Muscle of leg (tissue), 11 donors: ENCODE measurements around the gene SERPINA3. TPM values are rescaled to one million over a fixed set of nuclear protein-coding genes. Genes with fewer than 3 reads are reported as not detected.

ENCODE experiments used
- DNase-seq: peaks from one replicate; pipeline ENCODE4 v3.0.0; 2013
- H3K27ac ChIP-seq: one replicate; pipeline ENCODE4 v1.5.1; 2013; ENCODE audit warnings: mild to moderate bottlenecking, low read length, control low read depth
- H3K27me3 ChIP-seq: one replicate; pipeline ENCODE4 v1.6.1; 2013; ENCODE audit warnings: low read length; ENCODE audit not compliant: control insufficient read depth, insufficient read depth
- H3K36me3 ChIP-seq: one replicate; pipeline ENCODE4 v1.6.1; 2013; ENCODE audit warnings: low read length; ENCODE audit not compliant: control insufficient read depth, insufficient read depth
- H3K4me1 ChIP-seq: one replicate; pipeline ENCODE4 v1.6.1; 2013; ENCODE audit warnings: low read length; ENCODE audit not compliant: control insufficient read depth, insufficient read depth
- H3K4me3 ChIP-seq: one replicate; pipeline ENCODE4 v1.5.1; 2013; ENCODE audit warnings: low read length, control low read depth
- H3K9me3 ChIP-seq: replicated peaks from 2 replicates; pipeline ENCODE4 v1.6.1; 2013; ENCODE audit warnings: low read depth, low read length; ENCODE audit not compliant: control insufficient read depth
- WGBS: methylation state at CpG from one replicate; pipeline ENCODE4 v1.1.5; 2013; ENCODE audit warnings: missing lambda C conversion rate; ENCODE audit not compliant: insufficient coverage; 5-methylcytosine and 5-hydroxymethylcytosine counted together
- polyA plus RNA-seq, 8 donors: library from polyadenylated mRNA; unstranded; fragments of 120-200 nt; gene quantifications; one replicate each; pipeline versions ENCODE4 v1.2.1 to v1.2.3, GENCODE V29; 2013; ENCODE audit warnings: inconsistent platforms in 1 of 8, low replicate concordance in 1 of 8; ENCODE audit not compliant: insufficient read length in 8 of 8, insufficient read depth in 1 of 8
- total RNA-seq: library from RNA; stranded (reverse); fragments of 120-200 nt; gene quantifications from one replicate; pipeline ENCODE4 v1.2.4, GENCODE V29; 2013

SERPINA3 gene
- total and polyA plus RNA-seq, 9 donors: 0.09 to 0.32 (median 0.18) TPM; not detected in 4

DNA sequence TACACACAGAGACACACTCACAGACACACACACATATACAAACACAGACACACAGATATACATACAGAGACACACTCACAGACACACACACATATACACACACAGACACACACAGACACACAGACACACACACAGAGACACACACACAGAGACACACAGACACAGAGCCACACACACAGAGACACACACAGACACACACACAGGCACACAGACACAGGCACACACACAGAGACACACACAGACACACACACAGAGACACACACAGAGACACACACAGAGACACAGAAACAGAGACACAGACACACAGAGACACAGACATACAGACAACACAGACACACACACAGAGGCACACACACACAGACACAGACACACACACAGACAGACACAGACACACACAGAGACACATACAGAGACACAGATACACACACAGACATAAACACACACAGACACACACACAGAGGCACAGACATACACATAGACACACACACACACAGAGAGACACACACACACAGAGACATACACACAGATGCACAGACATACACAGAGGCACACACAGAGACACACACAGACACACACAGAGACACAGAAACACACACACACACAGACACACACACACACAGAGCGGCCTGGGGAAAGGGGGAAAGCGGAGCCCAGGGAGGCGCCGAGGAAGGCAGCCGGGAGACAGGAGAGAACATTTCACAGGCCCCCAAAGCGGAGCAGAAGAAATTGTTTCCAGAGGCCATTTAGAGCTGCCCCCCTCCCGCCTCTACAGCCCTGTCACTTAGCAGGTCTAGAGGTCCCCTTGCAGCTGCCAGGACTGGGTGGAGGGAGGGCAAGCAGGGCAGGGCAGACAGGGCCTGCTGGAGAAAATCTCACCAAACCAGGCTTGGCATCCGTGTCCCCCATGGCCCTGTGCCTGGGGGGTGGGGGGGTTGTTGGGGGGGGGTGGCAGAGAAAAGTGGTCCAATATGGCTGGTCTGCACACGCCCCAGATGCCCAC lies 38.9 kb downstream of the SERPINA3 start:
- H3K4me1 ChIP-seq: no peaks in the 10 kb centered on the region
- no peak for DNase-seq
- no peak overlapping the region for H3K27ac ChIP-seq
- no peaks in the 10 kb centered on the region for H3K27me3 ChIP-seq
- H3K4me3 ChIP-seq: no peak overlapping the region
- H3K36me3 ChIP-seq: no peaks in the 10 kb centered on the region
- peaks cover 8% of the 10 kb centered on the region for H3K9me3 ChIP-seq
- 57% methylated on average over 1 of the region's 9 CpGs for WGBS

DNA sequence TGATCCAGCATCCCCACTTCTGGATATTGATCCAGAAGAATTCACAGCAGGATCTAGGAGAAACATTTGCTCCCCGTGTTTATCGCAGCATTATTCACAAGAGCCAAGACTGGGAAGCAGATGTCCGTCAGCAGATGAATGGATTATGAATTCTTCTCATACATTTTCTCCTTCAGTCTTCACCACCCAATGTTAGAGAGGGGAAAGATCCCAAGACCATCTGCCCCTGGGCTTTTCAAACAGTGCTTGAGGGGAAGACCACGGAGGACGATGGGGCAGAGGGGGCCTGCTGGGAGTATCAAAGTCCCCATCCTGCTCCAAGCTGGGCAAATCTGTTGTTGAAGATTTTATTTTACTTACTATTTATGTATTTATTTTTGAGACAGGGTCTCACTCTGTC lies 41.1 kb downstream of the SERPINA3 start:
- Histone ChIP-seq H3K9me3 (peaks cover 8% of the 10 kb centered on the region), H3K27ac (no peak overlapping the region), H3K27me3 (no peaks in the 10 kb centered on the region), H3K4me3 (no peak overlapping the region), H3K36me3 (no peaks in the 10 kb centered on the region), H3K4me1 (no peaks in the 10 kb centered on the region)
- no peak for DNase-seq
- no CpG with 5 or more reads among the region's 5 CpGs for WGBS

- no peaks in the 10 kb centered on the region for H3K36me3 ChIP-seq
- no peaks in the 10 kb centered on the region for H3K4me1 ChIP-seq
- 50% methylated on average over 6 of the region's 13 CpGs for WGBS
- no peak overlapping the region for H3K27ac ChIP-seq
- H3K27me3 ChIP-seq: no peaks in the 10 kb centered on the region
- H3K4me3 ChIP-seq: no peak overlapping the region
- no peak for DNase-seq
- peaks cover 2% of the 10 kb centered on the region for H3K9me3 ChIP-seq
Measured at GRCh38 chr14:94654071-94654861, 42.1 kb downstream of the SERPINA3 start.

- no CpG with 5 or more reads among the region's 11 CpGs for WGBS
- Histone ChIP-seq H3K4me3 (no peak overlapping the region), H3K9me3 (no peaks in the 10 kb centered on the region), H3K27ac (no peak overlapping the region), H3K4me1 (no peaks in the 10 kb centered on the region), H3K27me3 (no peaks in the 10 kb centered on the region), H3K36me3 (no peaks in the 10 kb centered on the region)
- peak; percentile 38 for DNase-seq
Measured at GRCh38 chr14:94655169-94655710, 43.0 kb downstream of the SERPINA3 start.

DNA sequence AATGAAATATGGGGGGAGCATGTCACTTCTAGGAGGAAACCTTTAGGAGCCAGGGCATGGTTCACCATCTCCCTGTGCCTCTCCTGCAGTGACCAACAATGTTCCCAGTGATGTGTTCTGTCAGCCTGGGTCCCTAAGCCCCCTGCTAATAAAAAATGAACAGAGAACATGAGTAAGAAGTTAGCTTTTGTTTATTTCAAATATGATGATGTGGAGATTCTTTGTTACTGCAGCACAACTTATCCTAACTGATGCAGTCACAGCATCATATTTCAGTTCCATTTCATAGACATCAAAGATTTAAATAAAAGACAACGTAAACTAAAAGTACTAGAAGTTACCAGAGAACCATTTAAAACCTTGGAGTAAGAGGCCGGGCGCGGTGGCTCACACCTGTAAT lies 43.9 kb downstream of the SERPINA3 start:
- H3K27ac ChIP-seq: no peak overlapping the region
- WGBS: 100% methylated on average over 3 of the region's 4 CpGs
- H3K4me3 ChIP-seq: no peak overlapping the region
- H3K27me3 ChIP-seq: no peaks in the 10 kb centered on the region
- no peaks in the 10 kb centered on the region for H3K4me1 ChIP-seq
- no peak for DNase-seq
- H3K36me3 ChIP-seq: no peaks in the 10 kb centered on the region
- no peaks in the 10 kb centered on the region for H3K9me3 ChIP-seq

- H3K36me3 ChIP-seq: no peaks in the 10 kb centered on the region
- H3K4me1 ChIP-seq: no peaks in the 10 kb centered on the region
- no peaks in the 10 kb centered on the region for H3K9me3 ChIP-seq
- WGBS: no CpG with 5 or more reads among the region's 1 CpG
- no peak overlapping the region for H3K4me3 ChIP-seq
- peaks cover 2% of the 10 kb centered on the region for H3K27me3 ChIP-seq
- DNase-seq: no peak
- H3K27ac ChIP-seq: no peak overlapping the region
Measured at GRCh38 chr14:94659256-94659655, 47.1 kb downstream of the SERPINA3 start.

GRCh38 chr14:94659901-94660300 lies 47.7 kb downstream of the SERPINA3 start:
- no CpG with 5 or more reads among the region's 2 CpGs for WGBS
- Histone ChIP-seq H3K4me3 (no peak overlapping the region), H3K27ac (no peak overlapping the region), H3K27me3 (peaks cover 2% of the 10 kb centered on the region), H3K36me3 (no peaks in the 10 kb centered on the region), H3K9me3 (no peaks in the 10 kb centered on the region), H3K4me1 (no peaks in the 10 kb centered on the region)
- no peak for DNase-seq

DNA sequence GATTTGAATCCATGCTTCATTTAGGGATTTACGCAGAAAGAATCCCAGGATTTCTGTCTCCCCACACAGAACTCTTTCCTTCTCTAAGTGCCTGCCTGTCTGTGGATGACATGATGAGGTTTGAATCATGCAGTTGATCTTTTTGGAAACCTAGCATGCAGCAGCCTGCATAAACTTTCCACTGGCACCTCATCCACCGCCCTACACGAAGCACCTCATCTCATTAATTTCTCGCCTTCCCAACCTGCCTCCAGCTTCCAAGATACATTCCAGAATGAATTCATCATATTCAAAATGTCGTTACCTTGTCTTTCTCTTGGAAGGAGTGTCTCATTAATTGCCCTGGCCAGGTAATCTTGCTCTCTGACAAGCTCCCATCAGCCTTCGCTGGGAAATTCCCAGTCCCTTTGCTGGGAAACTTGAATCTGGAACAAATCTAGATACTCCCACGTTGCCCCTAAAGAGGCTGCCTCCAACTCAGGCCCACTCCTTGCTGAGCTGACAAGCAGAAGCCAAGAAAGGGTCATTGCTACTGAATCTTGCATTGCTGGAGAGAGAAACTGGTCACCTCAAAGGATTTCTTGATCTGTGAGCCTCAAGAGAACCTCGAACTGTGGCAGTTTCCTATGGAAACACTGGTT lies 48.2 kb downstream of the SERPINA3 start:
- WGBS: 51% methylated on average over 5 of the region's 8 CpGs
- peak; percentile 51 for DNase-seq
- no peak overlapping the region for H3K27ac ChIP-seq
- H3K27me3 ChIP-seq: peaks cover 2% of the 10 kb centered on the region
- H3K4me1 ChIP-seq: no peaks in the 10 kb centered on the region
- no peak overlapping the region for H3K4me3 ChIP-seq
- H3K36me3 ChIP-seq: no peaks in the 10 kb centered on the region
- no peaks in the 10 kb centered on the region for H3K9me3 ChIP-seq

DNA sequence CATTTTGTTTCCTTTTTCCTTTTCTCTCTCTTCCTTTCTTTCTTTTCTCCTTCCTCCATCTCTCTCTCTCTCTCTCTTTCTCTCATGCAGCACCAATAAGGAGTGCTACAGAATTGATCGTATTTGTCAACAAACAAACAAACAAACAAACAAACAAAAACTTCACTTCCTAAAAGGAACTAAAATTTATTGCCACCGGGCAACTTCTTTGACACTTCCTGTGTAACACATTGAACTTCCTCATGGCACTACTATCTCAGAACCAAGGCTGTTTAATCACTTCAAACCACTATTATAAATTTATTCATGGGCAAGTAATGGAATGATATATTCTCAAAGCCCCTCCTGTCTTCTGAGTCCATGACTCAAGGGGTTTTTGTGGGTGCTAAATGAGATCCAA lies 51.3 kb downstream of the SERPINA3 start:
- Histone ChIP-seq H3K4me3 (no peak overlapping the region), H3K36me3 (no peaks in the 10 kb centered on the region), H3K4me1 (no peaks in the 10 kb centered on the region), H3K9me3 (no peaks in the 10 kb centered on the region), H3K27ac (no peak overlapping the region), H3K27me3 (peaks cover 2% of the 10 kb centered on the region)
- DNase-seq: no peak
- 80% methylated on average over 1 of the region's 2 CpGs for WGBS
